Left ventricle myocardium superior (tissue), 1 donor: Measurements from ENCODE around the gene THEM5. TPM values are rescaled to one million over a fixed set of nuclear protein-coding genes. Genes with fewer than 3 reads are reported as not detected.

ENCODE experiments used
- ATAC-seq: fragments of 200-7000 bp; cut with Tn5 transposase; one replicate; pipeline ENCODE4 v1.9.1; 2020; ENCODE audit warnings: mild to moderate bottlenecking, moderate library complexity
- DNase-seq: peaks from one replicate; pipeline ENCODE4 v3.0.0-alpha.2; 2020
- intact Hi-C: fragments of 100-400 bp; cut with micrococcal nuclease; formaldehyde crosslinking; loops from one replicate; pipeline ENCODE4 v1.11.0; 2022
- total RNA-seq: library from RNA; stranded (reverse); fragmentation: NEBNext Ultra II Directional; extraction: Animal tissue kit (Norgen Biotek cat#: 25700); gene quantifications from one replicate; pipeline ENCODE4 v1.2.1, GENCODE V29; 2021
- donor health status: DM: no; HTN: yes; CAD: no; lungs with severe emphysema.

The THEM5 gene
- total RNA-seq, 1 donor from 2014 or later: not detected

DNA sequence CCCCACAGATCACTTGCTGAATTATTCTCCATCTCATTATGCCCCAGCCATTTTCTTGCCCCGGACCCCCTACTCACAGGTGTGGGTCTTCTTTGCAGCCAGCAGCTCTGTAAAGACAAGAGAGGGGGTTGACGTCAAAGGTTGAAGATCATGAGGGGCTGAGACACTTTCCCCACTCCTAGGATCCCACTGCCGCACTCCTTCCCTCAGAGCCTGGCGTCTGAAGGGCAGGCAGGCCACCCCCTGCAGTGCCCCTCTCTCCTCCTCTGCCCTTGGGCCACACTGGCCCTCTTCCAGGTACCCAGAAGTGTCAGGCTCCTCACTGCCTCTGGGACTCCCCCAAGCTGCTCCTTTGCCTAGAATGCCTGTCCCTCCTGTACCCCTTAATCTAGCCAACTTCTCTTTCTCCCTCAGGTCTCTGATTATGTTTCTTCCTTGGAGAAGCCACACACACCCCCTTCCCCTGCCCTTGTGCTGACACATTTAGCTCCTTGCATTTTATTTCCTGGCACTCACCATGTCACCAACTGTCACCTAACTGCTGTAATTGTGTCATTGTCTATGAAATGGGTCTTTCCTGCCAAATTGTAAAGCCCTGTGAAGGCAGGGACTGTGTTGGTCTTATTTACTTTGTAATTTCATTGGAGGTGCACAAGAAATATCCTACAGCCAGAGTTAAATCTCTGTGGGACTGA, 24.0 kb downstream of the THEM5 start:
- intact Hi-C loops: loop anchor here (10.0 kb wide), 1 partner anchor 235 kb away; no protein-coding TSS in a partner anchor
- no peak for DNase-seq

DNA sequence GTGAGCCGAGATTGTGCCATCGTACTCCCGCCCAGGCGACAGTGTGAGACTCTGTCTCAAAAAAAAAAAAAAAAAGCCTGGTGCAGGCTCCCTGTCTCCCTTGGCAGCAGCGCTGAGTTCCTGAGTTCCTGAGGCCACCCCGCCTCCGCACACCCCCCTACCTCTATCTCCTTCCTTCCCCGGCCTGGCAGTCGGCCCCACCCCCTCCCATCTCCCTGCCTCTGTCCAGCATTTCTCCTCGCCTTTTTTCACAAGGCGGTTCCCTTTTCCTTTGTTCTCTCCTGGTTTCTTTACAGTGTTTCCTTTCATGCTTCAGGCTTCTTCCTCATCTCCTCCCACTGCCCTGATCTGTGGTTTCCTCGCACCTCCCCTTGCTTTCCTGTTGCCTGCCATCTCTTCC, 24.6 kb downstream of the THEM5 start:
- DNase-seq (peak; percentile 71), ATAC-seq (peak; percentile 40)
- intact Hi-C loops: no loop called here

More for the DNA sequence above, 24.0 kb downstream of the THEM5 start:
- no peak for ATAC-seq

DNA sequence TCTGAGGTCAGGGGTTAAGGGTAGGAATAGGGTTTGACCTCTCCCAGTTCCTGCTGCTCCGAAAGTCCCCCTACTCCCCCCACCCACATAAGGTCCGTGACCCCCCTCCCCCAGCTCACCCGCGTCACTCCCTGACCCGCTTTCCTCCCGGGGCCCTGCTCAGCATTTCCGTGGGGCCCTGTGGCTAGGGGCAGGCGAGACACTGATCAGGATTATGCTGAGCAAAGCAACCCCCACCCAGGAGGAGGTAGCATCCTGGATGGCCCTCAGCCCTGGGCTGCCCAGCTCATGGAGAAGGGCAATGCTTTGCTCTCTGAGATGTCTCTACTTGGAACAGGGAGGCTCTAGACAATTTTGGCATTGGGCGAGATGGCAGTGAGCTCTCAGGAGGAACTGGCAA, 25.7 kb downstream of the THEM5 start:
- no peak for DNase-seq

DNA sequence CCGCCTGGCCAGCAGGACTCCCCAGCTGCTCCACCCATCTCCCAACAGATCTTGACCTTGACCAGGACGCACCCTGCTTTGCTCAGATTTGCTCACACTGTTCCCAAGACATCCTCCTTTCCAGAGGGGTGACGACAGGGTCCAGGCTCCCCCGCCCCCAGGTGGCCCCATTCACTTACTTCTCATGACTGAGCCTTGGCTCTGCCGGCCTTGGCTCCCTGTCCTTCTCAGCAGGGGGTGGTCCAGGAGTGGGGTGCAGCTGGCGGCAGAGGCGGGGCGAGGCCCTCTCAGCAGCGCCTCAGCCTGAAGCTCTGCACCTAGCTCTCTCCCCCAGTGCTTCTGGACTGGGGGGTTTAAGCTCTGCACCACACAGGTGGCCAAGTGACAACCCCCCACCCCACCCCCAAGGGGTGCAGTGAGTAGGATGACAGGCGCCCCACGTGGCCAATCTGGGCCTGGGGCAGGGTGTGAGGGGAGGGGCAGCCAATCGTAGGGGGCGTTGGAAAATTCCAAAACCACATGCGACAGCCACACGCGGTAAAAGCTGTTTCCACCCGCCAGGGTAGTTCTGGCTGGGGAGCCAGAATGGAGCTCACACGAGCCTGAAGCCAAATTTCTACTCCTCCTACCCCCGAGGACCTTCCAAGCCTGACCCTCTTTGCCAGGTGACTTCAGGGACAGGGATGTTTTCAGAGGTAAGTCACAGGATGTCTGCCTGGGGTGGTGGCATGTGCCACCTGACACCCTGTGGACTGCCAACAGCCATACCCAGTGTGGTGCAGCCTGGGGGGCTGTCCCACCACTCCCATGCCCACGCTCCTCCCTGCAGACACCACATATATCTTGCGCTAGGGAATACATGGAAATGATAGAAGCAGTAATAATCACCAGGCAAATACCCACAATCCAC, 27.5 kb downstream of the THEM5 start:
- ATAC-seq: peak; percentile 35
- intact Hi-C loops: no loop called here

More for the DNA sequence above, 25.7 kb downstream of the THEM5 start:
- ATAC-seq: no peak
- intact Hi-C loops: no loop called here

DNA sequence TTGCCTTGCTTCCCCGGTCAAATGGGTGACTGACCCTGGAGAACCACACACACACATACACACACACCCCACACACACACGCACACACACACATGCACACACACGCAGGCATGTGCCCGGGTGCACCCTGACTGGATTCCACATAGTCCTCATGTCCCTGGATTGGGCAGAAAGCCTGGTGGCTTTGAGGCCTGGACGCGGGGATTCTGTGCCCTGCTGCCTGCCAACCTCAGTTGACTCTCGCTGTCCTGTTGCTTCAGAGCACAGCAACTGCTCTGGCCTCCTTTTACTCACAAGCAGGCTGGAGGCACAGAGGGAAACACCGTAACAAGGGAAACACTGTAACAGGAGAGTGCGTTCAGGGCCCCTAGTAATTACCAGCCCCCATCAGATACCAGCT, 28.3 kb downstream of the THEM5 start:
- intact Hi-C loops: no loop called here
- DNase-seq (no peak), ATAC-seq (no peak)

More for the DNA sequence above, 27.5 kb downstream of the THEM5 start:
- no peak for DNase-seq

DNA sequence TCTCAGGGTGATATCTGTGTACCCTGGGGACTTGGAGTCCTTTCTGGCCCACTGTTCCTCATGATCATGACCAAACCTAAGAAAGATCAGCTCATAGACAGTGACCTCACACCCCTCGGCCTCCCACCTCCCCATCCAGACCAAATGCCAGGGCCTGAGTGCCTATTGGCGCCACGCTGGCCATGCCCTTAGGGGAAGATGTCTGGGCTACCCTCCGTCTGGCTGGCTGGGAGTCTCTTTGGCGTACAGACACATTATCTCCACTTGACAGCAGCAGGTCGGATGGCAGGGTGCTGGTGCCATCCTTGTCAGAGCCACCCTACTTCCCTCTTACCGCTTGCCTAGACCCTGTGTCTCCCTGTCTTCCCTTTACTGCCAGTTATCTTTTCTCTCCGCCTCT, 30.3 kb downstream of the THEM5 start:
- no peak for ATAC-seq
- intact Hi-C loops: no loop called here
- no peak for DNase-seq

DNA sequence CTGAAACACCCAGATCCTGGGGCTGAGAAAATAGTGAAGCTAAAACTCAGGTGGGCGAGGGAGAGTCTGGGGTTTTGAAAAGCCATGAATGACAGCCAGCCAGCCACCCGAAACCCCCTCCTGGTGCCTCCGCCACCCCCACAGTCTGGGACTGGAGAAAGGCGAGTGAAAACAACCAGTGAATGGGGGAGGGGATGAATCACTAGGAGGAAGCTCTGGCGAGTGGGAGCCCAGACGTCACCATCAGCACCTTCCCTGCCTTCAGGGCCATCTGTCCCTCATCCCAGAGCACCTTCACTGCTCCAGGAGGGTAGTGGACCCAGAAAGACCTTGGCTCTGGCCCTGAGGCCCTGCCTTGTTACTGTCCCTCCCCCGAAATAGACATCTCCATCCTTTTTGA, 31.1 kb downstream of the THEM5 start:
- DNase-seq: no peak
- intact Hi-C loops: no loop called here

DNA sequence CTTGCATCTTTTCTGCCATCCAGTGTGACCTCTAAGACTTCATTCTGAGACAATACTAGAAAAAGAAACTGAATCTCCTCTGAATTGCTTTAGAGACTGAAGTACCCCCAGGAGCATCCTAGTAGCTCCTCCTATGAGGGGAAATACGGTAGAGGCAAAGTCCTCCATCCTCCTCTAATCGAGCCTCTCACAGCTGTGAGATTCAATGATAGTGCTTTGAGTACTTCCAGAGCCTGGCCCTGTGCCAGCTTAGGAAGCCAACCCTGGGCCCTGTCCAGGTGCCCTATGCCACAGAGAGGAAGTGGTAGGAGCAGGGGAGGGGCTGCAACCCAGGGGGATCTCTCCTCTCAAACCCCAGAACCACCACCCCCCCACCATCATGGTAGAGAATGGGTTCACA, 32.6 kb downstream of the THEM5 start:
- no peak for DNase-seq
- intact Hi-C loops: no loop called here
- ATAC-seq: no peak

More for the DNA sequence above, 31.1 kb downstream of the THEM5 start:
- no peak for ATAC-seq

DNA sequence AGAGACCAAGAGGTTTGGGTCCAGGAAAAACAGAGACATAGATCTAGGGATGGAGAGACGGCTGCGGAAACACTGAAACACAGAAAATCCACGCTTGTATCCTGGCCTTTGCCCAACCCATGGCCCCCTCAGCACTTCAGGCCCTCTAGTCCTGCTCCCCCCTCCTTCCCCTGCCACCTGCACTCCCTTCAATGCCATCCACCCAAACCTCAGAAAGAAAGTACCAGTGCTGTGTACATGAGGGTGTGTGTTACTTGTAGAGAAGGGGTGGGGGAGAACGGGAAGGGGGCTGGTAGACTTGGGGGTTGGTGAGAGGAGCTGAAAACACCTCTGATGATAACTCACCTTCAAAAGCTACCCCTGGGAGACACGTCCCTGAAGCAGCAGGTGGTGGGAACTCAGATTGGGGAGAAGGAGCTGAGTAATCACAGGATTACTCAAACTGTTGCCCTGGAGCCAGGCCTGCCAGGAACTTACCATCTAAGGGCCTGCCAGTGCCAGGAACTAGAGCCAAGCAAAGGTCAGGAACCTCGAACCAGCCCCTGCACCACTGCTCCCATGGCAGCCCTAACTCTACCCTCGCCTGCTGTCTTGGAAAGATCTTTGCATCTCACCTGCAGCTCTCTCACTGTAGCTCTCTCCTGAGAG, 33.4 kb downstream of the THEM5 start:
- ATAC-seq (no peak), DNase-seq (no peak)

DNA sequence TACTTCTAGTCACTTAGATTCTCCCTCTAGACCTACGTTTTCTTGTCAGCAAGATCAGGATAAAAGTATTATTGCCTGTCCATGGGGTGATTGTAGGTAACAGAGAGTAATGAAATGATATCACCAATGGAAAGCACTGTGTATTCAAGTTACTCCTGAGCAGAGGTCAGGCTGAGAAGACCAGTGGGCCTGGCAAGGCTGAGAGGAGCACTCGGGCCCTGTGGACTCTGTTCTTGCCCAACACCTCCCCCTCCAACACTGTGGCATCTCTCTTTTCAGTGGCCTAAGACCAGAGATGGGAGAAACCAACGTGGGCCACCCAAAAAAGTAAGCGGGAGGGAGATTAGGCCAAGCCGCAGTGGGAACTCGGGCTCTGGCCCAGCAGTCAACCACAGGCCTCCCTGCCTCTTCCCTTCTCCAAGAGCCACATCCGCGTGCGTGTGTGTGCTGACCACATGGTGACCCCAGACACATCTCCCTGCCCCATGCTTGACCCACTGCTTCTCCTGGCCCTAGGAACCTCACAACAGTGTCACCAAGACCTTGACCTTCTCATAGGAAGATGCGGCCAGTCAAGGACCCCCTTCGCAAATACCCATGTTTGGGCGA, 34.2 kb downstream of the THEM5 start:
- DNase-seq (no peak), ATAC-seq (no peak)
- intact Hi-C loops: no loop called here

More for the DNA sequence above, 33.4 kb downstream of the THEM5 start:
- intact Hi-C loops: no loop called here

DNA sequence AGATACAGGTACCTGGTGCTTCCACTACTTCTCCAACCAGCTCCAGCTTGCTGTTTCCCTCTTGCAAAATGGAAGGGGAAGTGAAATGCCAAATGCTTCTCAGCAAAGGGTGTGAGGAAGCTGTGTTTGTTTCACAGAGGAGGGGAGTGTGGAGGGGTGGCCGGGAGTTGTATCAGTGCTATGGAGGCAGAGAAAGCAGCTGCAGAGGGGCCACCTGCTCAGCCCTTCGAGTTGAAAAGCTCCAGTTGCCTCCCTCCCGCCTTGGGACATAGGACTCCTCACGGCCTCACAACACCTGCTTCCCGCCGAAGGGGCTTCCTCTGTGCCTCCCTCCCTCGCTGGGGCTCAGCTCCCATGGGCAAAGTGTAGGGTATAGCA, 36.2 kb downstream of the THEM5 start:
- DNase-seq (no peak), ATAC-seq (no peak)
- intact Hi-C loops: no loop called here

DNA sequence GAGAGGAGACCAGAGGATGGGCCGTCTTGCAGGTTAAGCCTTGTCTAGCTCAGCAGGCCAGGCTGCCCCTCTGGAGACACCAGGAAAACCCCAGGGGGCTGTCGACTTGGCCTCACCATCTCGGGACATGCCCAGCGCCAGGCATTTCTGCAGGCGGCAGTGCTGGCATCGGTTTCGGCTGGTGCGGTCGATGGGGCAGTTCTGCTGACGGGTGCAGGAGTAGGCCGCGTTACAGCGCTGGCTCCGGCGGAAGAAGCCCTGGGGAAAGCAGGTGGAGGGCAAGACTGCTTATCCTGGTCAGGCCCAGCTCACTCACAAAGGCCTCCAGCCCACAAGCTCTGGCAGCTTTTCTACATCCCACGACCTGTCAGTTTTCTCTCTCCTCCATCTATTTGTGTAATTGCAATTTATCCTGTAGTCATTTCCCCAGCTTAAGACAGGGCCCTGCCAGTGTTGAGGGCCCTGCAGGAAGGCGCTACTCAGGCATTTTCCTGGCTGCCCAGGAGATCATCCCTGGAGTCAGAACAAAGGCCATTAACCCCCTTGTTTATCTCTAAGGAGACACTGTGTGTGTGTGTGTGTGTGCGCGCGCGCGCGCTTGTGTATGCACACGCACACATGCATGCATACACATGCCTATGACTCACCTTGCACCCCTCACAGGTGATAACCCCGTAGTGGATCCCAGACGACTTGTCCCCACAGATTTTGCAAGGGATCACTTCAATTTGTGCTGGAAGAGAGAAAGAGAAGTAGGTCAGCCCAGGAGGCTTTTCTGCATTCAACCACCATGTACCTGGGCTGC, 36.8 kb downstream of the THEM5 start:
- no peak for DNase-seq
- intact Hi-C loops: no loop called here
- no peak for ATAC-seq

DNA sequence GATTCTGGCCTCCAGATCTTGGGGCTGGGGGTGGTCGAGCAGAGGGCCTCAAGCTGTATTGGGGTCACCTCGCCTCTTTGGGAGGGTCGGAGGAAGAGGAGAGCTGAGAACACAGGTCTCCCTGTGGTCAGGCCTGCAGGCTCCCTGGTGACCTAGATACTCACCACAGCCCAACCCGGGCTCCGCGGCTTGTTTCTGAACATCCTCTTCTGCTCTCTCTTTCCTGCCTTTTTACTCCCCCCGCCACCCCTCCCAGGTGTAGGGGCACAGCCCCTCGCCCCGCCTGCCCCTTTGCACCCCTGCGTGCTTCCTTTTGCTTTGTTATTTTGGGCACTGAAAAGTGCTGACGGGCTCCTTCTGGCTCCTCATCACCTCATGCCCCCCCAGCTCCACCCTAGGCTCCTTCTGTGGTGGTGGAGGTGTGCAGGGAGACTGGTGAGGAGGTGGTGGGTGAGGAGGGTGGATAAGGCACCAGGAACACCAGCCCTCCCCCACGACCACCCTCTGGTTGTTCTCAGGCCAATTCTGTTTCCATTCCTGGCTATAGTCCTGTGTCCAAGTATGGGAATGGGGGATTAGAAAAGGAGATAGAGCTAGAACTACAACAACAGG, 37.7 kb downstream of the THEM5 start:
- intact Hi-C loops: no loop called here
- no peak for DNase-seq
- no peak for ATAC-seq

DNA sequence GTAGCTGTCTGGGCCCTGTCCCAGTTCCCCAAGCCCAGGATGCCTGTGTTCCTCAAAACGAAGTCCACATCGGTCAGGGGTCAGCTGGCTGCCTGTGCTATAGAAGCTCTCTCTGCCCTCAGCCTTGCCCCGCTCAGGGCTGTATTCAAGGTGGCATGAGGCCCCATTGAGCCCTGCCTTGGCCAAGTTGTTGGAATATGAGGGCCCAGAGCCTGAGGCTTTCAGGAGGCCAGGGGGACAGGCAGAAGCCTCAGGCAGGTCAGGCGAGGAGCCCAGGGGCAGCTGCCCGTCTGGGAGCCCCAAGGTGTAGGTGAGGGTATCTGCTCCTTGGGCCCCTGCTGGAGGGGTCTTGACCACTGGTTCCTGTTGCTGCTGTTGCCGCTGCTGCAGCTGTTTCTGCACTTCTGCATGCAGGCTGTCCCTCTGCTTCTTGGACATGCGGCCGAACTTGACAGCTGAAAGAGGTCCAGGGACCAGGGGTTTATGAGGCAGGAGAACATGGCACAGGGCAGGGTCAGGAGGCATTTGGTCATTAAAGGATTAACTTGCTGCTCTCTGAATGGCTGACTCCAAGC, 38.5 kb downstream of the THEM5 start:
- intact Hi-C loops: no loop called here
- DNase-seq: no peak
- ATAC-seq: no peak

DNA sequence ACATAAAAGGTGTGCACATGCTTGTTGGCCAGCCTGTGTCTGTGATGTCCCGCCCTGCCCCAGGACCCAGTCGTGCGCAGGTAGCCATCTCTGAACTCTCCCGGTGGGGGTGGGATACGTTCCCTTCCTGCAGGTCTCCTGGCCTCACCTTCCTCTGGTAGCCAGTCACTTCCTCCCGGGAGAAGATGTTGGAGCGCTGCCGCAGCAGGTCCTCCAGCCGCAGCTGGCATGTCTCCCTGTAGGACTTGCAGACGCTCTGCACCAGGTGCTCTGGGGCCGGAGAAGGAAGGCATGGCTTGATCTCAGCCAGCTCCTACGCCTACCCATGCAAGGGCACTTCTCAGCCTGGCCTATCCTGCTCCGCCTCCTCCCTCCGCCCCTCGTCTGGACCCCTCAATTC, 39.1 kb downstream of the THEM5 start:
- DNase-seq: no peak
- ATAC-seq: no peak
- intact Hi-C loops: no loop called here

DNA sequence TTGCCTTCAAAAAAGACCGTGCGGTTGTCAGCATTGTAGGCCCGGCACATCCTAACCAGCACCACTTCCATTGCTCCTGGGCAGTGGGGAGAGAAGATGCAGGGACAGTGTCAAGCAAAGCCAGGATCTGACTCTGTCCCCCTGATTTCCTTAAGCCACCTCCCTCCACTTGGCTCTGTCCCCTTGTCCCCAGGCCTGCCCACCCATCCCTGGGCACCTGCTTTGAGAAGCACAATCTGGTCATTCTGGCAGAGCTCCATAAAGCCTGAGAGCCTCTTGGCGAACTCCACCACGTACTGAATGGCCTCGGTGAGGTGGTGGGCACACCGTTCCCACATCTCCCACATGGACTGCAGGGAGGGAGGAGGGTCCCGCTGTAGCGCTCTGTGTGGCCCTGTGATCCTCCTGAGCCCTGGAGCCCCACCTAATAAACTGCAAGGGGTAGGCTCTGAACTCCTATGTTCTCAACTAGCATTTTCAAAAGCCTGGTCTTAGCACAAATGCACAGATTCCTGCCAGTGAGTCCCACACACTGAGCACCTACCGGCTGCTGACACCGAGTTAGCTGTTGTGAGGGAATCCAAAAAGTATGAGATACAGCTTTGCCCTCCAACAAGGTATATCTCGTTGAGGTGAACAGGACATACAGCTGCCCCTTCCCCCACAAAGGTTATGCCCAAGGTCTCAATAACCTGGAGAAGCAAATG, 40.1 kb downstream of the THEM5 start:
- intact Hi-C loops: no loop called here
- DNase-seq: no peak
- ATAC-seq: no peak

DNA sequence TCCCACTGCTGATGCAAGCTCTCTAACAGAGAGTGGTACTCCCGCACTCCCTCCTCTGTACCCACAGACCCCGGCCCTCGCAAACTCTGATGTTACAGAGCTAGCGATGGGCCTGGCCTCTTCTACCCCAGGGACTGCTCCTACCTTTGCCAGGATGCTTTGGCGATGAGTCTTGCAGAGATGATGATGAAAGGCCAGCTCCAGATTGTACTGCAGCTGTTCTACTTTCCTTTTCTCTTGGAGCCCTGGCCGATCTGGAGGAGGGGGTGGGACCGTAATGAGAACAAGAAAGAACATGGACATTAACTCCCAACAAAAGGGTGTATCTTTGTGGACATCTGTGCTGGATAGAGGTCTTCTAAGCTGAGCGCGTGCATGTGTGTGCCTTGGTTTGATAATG, 42.3 kb downstream of the THEM5 start:
- no peak for DNase-seq
- no peak for ATAC-seq
- intact Hi-C loops: no loop called here
